HepG2 (cell line): ENCODE data around the gene SNAP25. TPM values are rescaled to one million over a fixed set of nuclear protein-coding genes. Genes with fewer than 3 reads are reported as not detected.

Source experiments
- ATAC-seq: fragments of 200-7000 bp; cut with Tn5 transposase; 3 replicates; pipeline ENCODE4 v1.9.1; 2020; ENCODE audit warnings: mild to moderate bottlenecking, moderate library complexity
- BruUV-seq: library from RNA; stranded (reverse); fragments of 400-500 nt; replicated peaks from 2 replicates; lab custom pipeline; 2021; lab: Mats Ljungman, UMichigan
- CTCF ChIA-PET: fragments of 300-600 bp; formaldehyde crosslinking; extraction: SDS; loops from one replicate; lab custom pipeline; 2021; ENCODE audit warnings: low total read pairs, inconsistent platforms, low intra/inter-chr PET ratio; lab: Yijun Ruan, JAX
- POLR2A ChIA-PET: fragments of 350-600 bp; sonication (Branson Sonifier 250); formaldehyde crosslinking; loops from one replicate; lab custom pipeline; 2020; ENCODE audit warnings: antibody characterized with exemption, inconsistent platforms; lab: Yijun Ruan, JAX
- DNase-seq: peaks from one replicate; pipeline ENCODE4 v3.0.0-alpha.2; 2015; ENCODE audit warnings: low spot score
- FAIRE-seq: peaks from 3 replicates; lab custom pipeline; 2011; peaks lifted over from hg19 to GRCh38; lab: Jason Lieb, UNC
- H2AFZ ChIP-seq: one replicate; pipeline ENCODE4 v1.6.1; 2011; ENCODE audit warnings: low read length, inconsistent platforms
- H3K27ac ChIP-seq: fragments of 300-600 bp; 3 replicates; pipeline ENCODE4 v1.8.0; 2011; ENCODE audit warnings: mixed run types, mild to moderate bottlenecking, mixed read lengths, low read length, inconsistent platforms; ENCODE audit not compliant: insufficient read depth; ENCODE audit errors: extremely low read length
- H3K27me3 ChIP-seq, 2 experiments: fragments of 200-600 bp in 1 of 2; 2 replicates in 1 of 2; 3 replicates in 1 of 2; pipeline versions ENCODE4 v1.6.0 to v1.8.0; 2011; ENCODE audit warnings: low read length in 2 of 2, mild to moderate bottlenecking in 2 of 2, moderate library complexity in 2 of 2, inconsistent platforms in 1 of 2; ENCODE audit not compliant: insufficient read depth in 2 of 2, control insufficient read depth in 1 of 2
- H3K36me3 ChIP-seq, 2 experiments: fragments of 200-600 bp in 1 of 2; replicated peaks in 1 of 2; 2 replicates in 1 of 2; 3 replicates in 1 of 2; pipeline versions ENCODE4 v1.5.1 to v1.8.0; 2011; ENCODE audit warnings: low read length in 2 of 2, inconsistent platforms in 1 of 2; ENCODE audit not compliant: insufficient read depth in 2 of 2, control insufficient read depth in 1 of 2
- H3K4me1 ChIP-seq: 2 replicates; pipeline ENCODE4 v1.5.1; 2012; ENCODE audit warnings: low read length, inconsistent platforms; ENCODE audit not compliant: insufficient read depth
- H3K4me2 ChIP-seq: 2 replicates; pipeline ENCODE4 v1.6.0; 2011; ENCODE audit warnings: low read depth, low read length, inconsistent platforms
- H3K4me3 ChIP-seq, 3 experiments: fragments of 200-600 bp in 1 of 3; sonication (generic), shearing (Covaris generic) in 1 of 3; replicated peaks in 1 of 3; 2 replicates each; pipeline ENCODE4 v1.5.1; 2011 to 2016; ENCODE audit warnings: low read length in 3 of 3, inconsistent platforms in 2 of 3, low read depth in 2 of 3, mild to moderate bottlenecking in 2 of 3, control low read depth in 1 of 3, mixed read lengths in 1 of 3; ENCODE audit not compliant: insufficient read depth in 1 of 3
- H3K79me2 ChIP-seq: one replicate; pipeline ENCODE4 v1.6.1; 2011; ENCODE audit warnings: low read length, inconsistent platforms; ENCODE audit not compliant: insufficient read depth
- H3K9ac ChIP-seq: 2 replicates; pipeline ENCODE4 v1.6.0; 2011; ENCODE audit warnings: mild to moderate bottlenecking, low read depth, low read length, inconsistent platforms; ENCODE audit not compliant: insufficient read depth
- H3K9me3 ChIP-seq: 2 replicates; pipeline ENCODE4 v1.5.1; 2012; ENCODE audit warnings: mild to moderate bottlenecking, low read length
- H4K20me1 ChIP-seq: 2 replicates; pipeline ENCODE4 v1.6.0; 2011; ENCODE audit warnings: inconsistent platforms, mild to moderate bottlenecking, low read length, moderate library complexity; ENCODE audit not compliant: insufficient read depth
- BCL6 ChIP-seq: IDR thresholded peaks from 2 replicates; pipeline ENCODE4 v1.6.1; 2016; ENCODE audit warnings: missing genetic modification reagents, missing compliant biosample characterization
- FOSL2 ChIP-seq: sonication (generic); formaldehyde crosslinking; IDR thresholded peaks from 2 replicates; pipeline ENCODE4 v1.4.0; 2020; ENCODE audit warnings: missing genetic modification reagents
- FOXA1 ChIP-seq, 2 experiments: fragments of 450-650 bp in 1 of 2; sonication (generic) in 1 of 2; formaldehyde crosslinking in 1 of 2; IDR thresholded peaks; 2 replicates each; pipeline versions ENCODE4 v1.4.0 to v1.6.1; 2016 to 2020; ENCODE audit warnings: missing genetic modification reagents in 1 of 2
- JUN ChIP-seq: sonication (generic); formaldehyde crosslinking; IDR thresholded peaks from 2 replicates; pipeline ENCODE4 v1.4.0; 2020; ENCODE audit warnings: mild to moderate bottlenecking, missing genetic modification reagents
- KLF9 ChIP-seq: IDR thresholded peaks from 2 replicates; pipeline ENCODE4 v1.6.1; 2016; ENCODE audit warnings: low read depth
- SRY ChIP-seq: sonication (generic); formaldehyde crosslinking; IDR thresholded peaks from 2 replicates; pipeline ENCODE4 v1.8.0; 2022; ENCODE audit warnings: mild to moderate bottlenecking, missing genetic modification reagents
- TARDBP ChIP-seq: sonication (generic); formaldehyde crosslinking; IDR thresholded peaks from 2 replicates; pipeline ENCODE4 v1.8.0; 2022; ENCODE audit warnings: mild to moderate bottlenecking, missing genetic modification reagents
- ZBTB21 ChIP-seq: sonication (generic); formaldehyde crosslinking; IDR thresholded peaks from 2 replicates; pipeline ENCODE4 v1.4.0; 2020; ENCODE audit warnings: missing genetic modification reagents
- ZNF709 ChIP-seq: sonication (generic); formaldehyde crosslinking; IDR thresholded peaks from 2 replicates; pipeline ENCODE4 v1.5.0; 2020; ENCODE audit warnings: mild to moderate bottlenecking, missing genetic modification reagents
- ZNF777 ChIP-seq: sonication (generic); formaldehyde crosslinking; IDR thresholded peaks from 2 replicates; pipeline ENCODE4 v1.4.0; 2020; ENCODE audit warnings: missing genetic modification reagents
- WGBS: methylation state at CpG from one replicate; pipeline ENCODE4 v1.1.6; 2017; ENCODE audit warnings: low lambda C conversion rate; 5-methylcytosine and 5-hydroxymethylcytosine counted together
- in situ Hi-C: cut with HindIII; loops from 2 replicates; pipeline ENCODE4 v1.10.0; 2017; ENCODE audit warnings: low pct_unique_long_range_greater_than_20kb; ENCODE audit not compliant: extremely low pct_ligation_motif_present
- intact Hi-C: fragments of 100-400 bp; cut with micrococcal nuclease; formaldehyde crosslinking; loops from one replicate; pipeline ENCODE4 v1.10.0; 2022; ENCODE audit not compliant: unreplicated experiment
- polyA plus RNA-seq, 8 experiments: library from polyadenylated mRNA; depleted of rRNA in 3 of 8; stranded (reverse) in 7 of 8; unstranded in 1 of 8; fragments of >200 nt; fragmentation: Illumina TruSeq in 4 of 8; extraction: Trizol in 4 of 8; gene quantifications; 2 replicates each; pipeline versions ENCODE4 v1.2.1 to v1.2.3, GENCODE V29; 2011 to 2016; ENCODE audit warnings: low read depth in 4 of 8, missing spikeins in 1 of 8, mixed read lengths in 1 of 8; ENCODE audit not compliant: insufficient read depth in 1 of 8
- total RNA-seq, 5 experiments: library from RNA; depleted of rRNA; stranded (reverse); fragments of >200 nt; fragmentation: Illumina TruSeq; extraction: Trizol; gene quantifications; 2 replicates each; pipeline ENCODE4 v1.2.3, GENCODE V29; 2016; ENCODE audit warnings: low read depth in 1 of 5
- TF ChIP-seq, protein P1 (sequence below): sonication (generic); formaldehyde crosslinking; IDR thresholded peaks from 2 replicates; pipeline ENCODE4 v1.9.0; 2021; ENCODE audit warnings: missing genetic modification reagents, borderline replicate concordance
- TF ChIP-seq, protein P2 (sequence below): sonication (generic); formaldehyde crosslinking; IDR thresholded peaks from 2 replicates; pipeline ENCODE4 v1.4.0; 2020; ENCODE audit warnings: mild to moderate bottlenecking, missing genetic modification reagents
- TF ChIP-seq, protein P3 (sequence below): IDR thresholded peaks from 2 replicates; pipeline ENCODE4 v1.4.0; 2020; ENCODE audit warnings: mild to moderate bottlenecking, missing genetic modification reagents

Gene SNAP25
- total and polyA plus RNA-seq, 2 of the 13 experiments (the other 11 are each of a cell fraction or from before 2014, with no cell fraction given): not detected

DNA sequence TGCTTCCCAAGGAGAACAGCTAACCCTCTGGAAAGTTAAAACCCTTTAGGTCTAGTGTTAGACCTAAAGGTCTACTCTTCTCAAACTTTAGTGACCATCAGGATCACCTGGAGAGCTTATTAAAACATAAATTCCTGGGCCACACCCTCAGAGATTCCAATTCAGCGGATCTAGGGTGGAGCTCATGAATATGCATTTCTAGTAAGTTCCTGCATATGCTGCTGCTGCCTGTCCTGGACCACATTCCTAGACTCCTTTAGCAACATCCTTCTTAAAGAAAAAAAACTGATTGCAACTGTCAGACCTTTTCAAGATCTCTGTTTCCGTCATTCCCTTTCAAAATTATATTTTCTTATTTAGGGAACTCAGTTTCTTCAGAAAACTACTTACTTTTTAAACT lies 31.2 kb downstream of the SNAP25 start:
- H2AFZ ChIP-seq: no peak overlapping the region
- ChIA-PET POLR2A (interaction anchor here (1.3 kb wide), 1 partner anchor 10 kb away, joined by 3 read pairs; no protein-coding TSS in a partner anchor), CTCF (no interaction called here)
- H3K4me1 ChIP-seq: no peaks in the 10 kb centered on the region
- ATAC-seq: no peak
- WGBS: 26% methylated on average over 2 of the region's 2 CpGs
- H3K9me3 ChIP-seq: no peaks in the 10 kb centered on the region
- H3K27me3 ChIP-seq: peaks cover 0 to 3% of the 10 kb centered on the region in 2 experiments; a peak in 2 of 5 replicates
- H3K4me2 ChIP-seq: no peak overlapping the region
- intact Hi-C loops: no loop called here
- no peaks in the 10 kb centered on the region for H3K36me3 ChIP-seq
- no peaks in the 10 kb centered on the region for H3K79me2 ChIP-seq
- no peak for DNase-seq
- no peak overlapping the region for H3K27ac ChIP-seq
- H3K9ac ChIP-seq: no peak overlapping the region
- TF ChIP-seq, protein P1, sequence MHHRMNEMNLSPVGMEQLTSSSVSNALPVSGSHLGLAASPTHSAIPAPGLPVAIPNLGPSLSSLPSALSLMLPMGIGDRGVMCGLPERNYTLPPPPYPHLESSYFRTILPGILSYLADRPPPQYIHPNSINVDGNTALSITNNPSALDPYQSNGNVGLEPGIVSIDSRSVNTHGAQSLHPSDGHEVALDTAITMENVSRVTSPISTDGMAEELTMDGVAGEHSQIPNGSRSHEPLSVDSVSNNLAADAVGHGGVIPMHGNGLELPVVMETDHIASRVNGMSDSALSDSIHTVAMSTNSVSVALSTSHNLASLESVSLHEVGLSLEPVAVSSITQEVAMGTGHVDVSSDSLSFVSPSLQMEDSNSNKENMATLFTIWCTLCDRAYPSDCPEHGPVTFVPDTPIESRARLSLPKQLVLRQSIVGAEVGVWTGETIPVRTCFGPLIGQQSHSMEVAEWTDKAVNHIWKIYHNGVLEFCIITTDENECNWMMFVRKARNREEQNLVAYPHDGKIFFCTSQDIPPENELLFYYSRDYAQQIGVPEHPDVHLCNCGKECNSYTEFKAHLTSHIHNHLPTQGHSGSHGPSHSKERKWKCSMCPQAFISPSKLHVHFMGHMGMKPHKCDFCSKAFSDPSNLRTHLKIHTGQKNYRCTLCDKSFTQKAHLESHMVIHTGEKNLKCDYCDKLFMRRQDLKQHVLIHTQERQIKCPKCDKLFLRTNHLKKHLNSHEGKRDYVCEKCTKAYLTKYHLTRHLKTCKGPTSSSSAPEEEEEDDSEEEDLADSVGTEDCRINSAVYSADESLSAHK (CRISPR knock-in tag): no peak
- TF ChIP-seq TARDBP (CRISPR knock-in tag): no peak
- TF ChIP-seq, protein P2, sequence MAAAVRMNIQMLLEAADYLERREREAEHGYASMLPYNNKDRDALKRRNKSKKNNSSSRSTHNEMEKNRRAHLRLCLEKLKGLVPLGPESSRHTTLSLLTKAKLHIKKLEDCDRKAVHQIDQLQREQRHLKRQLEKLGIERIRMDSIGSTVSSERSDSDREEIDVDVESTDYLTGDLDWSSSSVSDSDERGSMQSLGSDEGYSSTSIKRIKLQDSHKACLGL (CRISPR knock-in tag): no peak
- no TSS peak for BruUV-seq
- no peaks in the 10 kb centered on the region for H4K20me1 ChIP-seq
- FAIRE-seq: no peak
- in situ Hi-C loops: no loop called here
- H3K4me3 ChIP-seq: no peak overlapping the region

DNA sequence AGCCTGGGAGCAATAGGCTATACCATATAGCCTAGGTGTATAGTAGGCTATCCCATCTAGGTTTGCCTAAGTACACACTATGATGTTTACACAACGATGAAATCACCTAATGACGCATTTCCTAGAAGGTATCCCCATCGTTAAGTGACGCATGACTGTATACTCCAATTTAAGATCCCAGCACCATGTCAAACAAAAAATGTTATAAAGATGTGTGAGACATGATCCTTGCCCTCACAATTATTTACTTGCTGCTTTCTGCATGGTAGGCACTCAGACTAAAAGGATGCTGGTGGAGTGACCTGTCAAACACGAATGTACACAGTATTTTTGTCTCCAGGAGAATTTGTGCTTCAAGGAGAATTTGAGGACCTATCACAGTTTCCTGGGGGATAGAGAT lies 32.3 kb downstream of the SNAP25 start:
- ChIA-PET CTCF (no interaction called here), POLR2A (no interaction called here)
- Histone ChIP-seq H2AFZ (no peak overlapping the region), H3K4me3 (no peak overlapping the region), H3K4me2 (no peak overlapping the region), H3K36me3 (no peaks in the 10 kb centered on the region), H3K27me3 (peaks cover 0 to 3% of the 10 kb centered on the region in 2 experiments; a peak in 2 of 5 replicates), H3K27ac (no peak overlapping the region), H3K9ac (no peak overlapping the region), H4K20me1 (no peaks in the 10 kb centered on the region), H3K4me1 (no peaks in the 10 kb centered on the region), H3K9me3 (no peaks in the 10 kb centered on the region), H3K79me2 (no peaks in the 10 kb centered on the region)
- intact Hi-C loops: no loop called here
- DNase-seq: peak; percentile 42
- in situ Hi-C loops: no loop called here
- BruUV-seq: no TSS peak
- ATAC-seq: no peak
- no peak for FAIRE-seq
- 8% methylated on average over 5 of the region's 5 CpGs for WGBS
- TF ChIP-seq FOSL2 (CRISPR knock-in tag) (peak; percentile 81), FOXA1 (IDR thresholded peaks at IDR 0.05) (0 out of 2 replicates have a peak, but pooled peaks have one; percentile 17), FOXA1 (CRISPR knock-in tag; IDR thresholded peaks at IDR 0.05) (peak; percentile 74), SRY (CRISPR knock-in tag) (no peak), ZNF777 (CRISPR knock-in tag) (no peak), KLF9 (CRISPR knock-in tag) (no peak), BCL6 (CRISPR knock-in tag) (peak; percentile 85), ZBTB21 (CRISPR knock-in tag) (peak; percentile 88), JUN (no peak), ZNF709 (CRISPR knock-in tag) (no peak)
- TF ChIP-seq, protein P3, sequence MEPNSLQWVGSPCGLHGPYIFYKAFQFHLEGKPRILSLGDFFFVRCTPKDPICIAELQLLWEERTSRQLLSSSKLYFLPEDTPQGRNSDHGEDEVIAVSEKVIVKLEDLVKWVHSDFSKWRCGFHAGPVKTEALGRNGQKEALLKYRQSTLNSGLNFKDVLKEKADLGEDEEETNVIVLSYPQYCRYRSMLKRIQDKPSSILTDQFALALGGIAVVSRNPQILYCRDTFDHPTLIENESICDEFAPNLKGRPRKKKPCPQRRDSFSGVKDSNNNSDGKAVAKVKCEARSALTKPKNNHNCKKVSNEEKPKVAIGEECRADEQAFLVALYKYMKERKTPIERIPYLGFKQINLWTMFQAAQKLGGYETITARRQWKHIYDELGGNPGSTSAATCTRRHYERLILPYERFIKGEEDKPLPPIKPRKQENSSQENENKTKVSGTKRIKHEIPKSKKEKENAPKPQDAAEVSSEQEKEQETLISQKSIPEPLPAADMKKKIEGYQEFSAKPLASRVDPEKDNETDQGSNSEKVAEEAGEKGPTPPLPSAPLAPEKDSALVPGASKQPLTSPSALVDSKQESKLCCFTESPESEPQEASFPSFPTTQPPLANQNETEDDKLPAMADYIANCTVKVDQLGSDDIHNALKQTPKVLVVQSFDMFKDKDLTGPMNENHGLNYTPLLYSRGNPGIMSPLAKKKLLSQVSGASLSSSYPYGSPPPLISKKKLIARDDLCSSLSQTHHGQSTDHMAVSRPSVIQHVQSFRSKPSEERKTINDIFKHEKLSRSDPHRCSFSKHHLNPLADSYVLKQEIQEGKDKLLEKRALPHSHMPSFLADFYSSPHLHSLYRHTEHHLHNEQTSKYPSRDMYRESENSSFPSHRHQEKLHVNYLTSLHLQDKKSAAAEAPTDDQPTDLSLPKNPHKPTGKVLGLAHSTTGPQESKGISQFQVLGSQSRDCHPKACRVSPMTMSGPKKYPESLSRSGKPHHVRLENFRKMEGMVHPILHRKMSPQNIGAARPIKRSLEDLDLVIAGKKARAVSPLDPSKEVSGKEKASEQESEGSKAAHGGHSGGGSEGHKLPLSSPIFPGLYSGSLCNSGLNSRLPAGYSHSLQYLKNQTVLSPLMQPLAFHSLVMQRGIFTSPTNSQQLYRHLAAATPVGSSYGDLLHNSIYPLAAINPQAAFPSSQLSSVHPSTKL (CRISPR knock-in tag): peak; percentile 27; the same call in 1 of the 2 replicates
